Endothelial cell of umbilical vein (primary cell): Measurements from ENCODE around the gene TYW1. TPM values are rescaled to one million over a fixed set of nuclear protein-coding genes. Genes with fewer than 3 reads are reported as not detected.

Source experiments
- BruUV-seq: library from RNA; stranded (reverse); fragments of 400-500 nt; replicated peaks from 2 replicates; lab custom pipeline; 2021; lab: Mats Ljungman, UMichigan
- CTCF ChIA-PET: fragments of 300-600, 350-600 bp; sonication (Branson Sonifier 250); formaldehyde crosslinking; loops from one replicate; lab custom pipeline; 2021; ENCODE audit warnings: antibody characterized with exemption, inconsistent platforms; lab: Charles Lee
- POLR2A ChIA-PET: fragments of 300-600, 350-600 bp; sonication (Branson Sonifier 250); formaldehyde crosslinking; loops from one replicate; lab custom pipeline; 2021; ENCODE audit warnings: antibody characterized with exemption, inconsistent platforms; lab: Charles Lee
- DNase-seq: peaks from one replicate; pipeline ENCODE4 v3.0.0-alpha.2; 2011; ENCODE audit warnings: low read depth, low spot score
- FAIRE-seq: peaks from 2 replicates; lab custom pipeline; 2011; peaks lifted over from hg19 to GRCh38; lab: Jason Lieb, UNC
- H2AFZ ChIP-seq: 2 replicates; pipeline ENCODE4 v1.6.0; 2012; ENCODE audit warnings: low read depth, low read length, control low read depth, inconsistent platforms
- H3K27ac ChIP-seq: 2 replicates; pipeline ENCODE4 v1.5.1; 2011; ENCODE audit warnings: low read depth, mild to moderate bottlenecking, control low read depth, low read length, moderate library complexity; ENCODE audit not compliant: insufficient read depth
- H3K27me3 ChIP-seq, 2 experiments: 2 replicates each; pipeline versions ENCODE4 v1.6.0 to v1.6.1; 2011; ENCODE audit warnings: low read length in 2 of 2, mixed read lengths in 1 of 2; ENCODE audit not compliant: control insufficient read depth in 2 of 2, insufficient read depth in 2 of 2
- H3K36me3 ChIP-seq, 2 experiments: 2 replicates in 1 of 2; 3 replicates in 1 of 2; pipeline ENCODE4 v1.5.1; 2011; ENCODE audit warnings: low read length in 2 of 2, mild to moderate bottlenecking in 1 of 2, moderate library complexity in 1 of 2; ENCODE audit not compliant: control insufficient read depth in 2 of 2, insufficient read depth in 2 of 2; ENCODE audit errors: extremely low read depth in 1 of 2
- H3K4me1 ChIP-seq: 3 replicates; pipeline ENCODE4 v1.5.1; 2011; ENCODE audit warnings: mild to moderate bottlenecking, low read length; ENCODE audit not compliant: control insufficient read depth, insufficient read depth; ENCODE audit errors: extremely low read depth
- H3K4me2 ChIP-seq: 2 replicates; pipeline ENCODE4 v1.6.1; 2011; ENCODE audit warnings: low read length, control low read depth, mixed read lengths; ENCODE audit not compliant: insufficient read depth
- H3K4me3 ChIP-seq, 3 experiments: fragments of 200-600 bp in 1 of 3; sonication (generic), shearing (Covaris generic) in 1 of 3; replicated peaks in 1 of 3; 2 replicates each; pipeline ENCODE4 v1.5.1; 2011 to 2016; ENCODE audit warnings: control low read depth in 3 of 3, low read length in 3 of 3, mild to moderate bottlenecking in 2 of 3, inconsistent platforms in 1 of 3, low read depth in 1 of 3, moderate library complexity in 1 of 3; ENCODE audit not compliant: insufficient read depth in 1 of 3
- H3K79me2 ChIP-seq: 2 replicates; pipeline ENCODE4 v1.6.0; 2012; ENCODE audit warnings: low read length, inconsistent platforms; ENCODE audit not compliant: control insufficient read depth, insufficient read depth
- H3K9ac ChIP-seq: replicated peaks from 2 replicates; pipeline ENCODE3; 2011; ENCODE audit warnings: low read length, control low read depth; ENCODE audit not compliant: insufficient read depth; ENCODE audit errors: extremely low read depth
- H3K9me1 ChIP-seq: replicated peaks from 3 replicates; pipeline ENCODE4 v1.6.0; 2011; ENCODE audit warnings: mild to moderate bottlenecking, low read length; ENCODE audit not compliant: control insufficient read depth, insufficient read depth; ENCODE audit errors: extremely low read depth
- H3K9me3 ChIP-seq: replicated peaks from 2 replicates; pipeline ENCODE4 v1.5.1; 2012; ENCODE audit warnings: low read length, inconsistent platforms; ENCODE audit not compliant: control insufficient read depth, insufficient read depth
- H4K20me1 ChIP-seq: replicated peaks from 2 replicates; pipeline ENCODE3; 2011; ENCODE audit warnings: mild to moderate bottlenecking, low read length; ENCODE audit not compliant: control insufficient read depth, insufficient read depth; ENCODE audit errors: extremely low read depth
- EZH2 ChIP-seq: IDR thresholded peaks from 2 replicates; pipeline ENCODE4 v1.6.1; 2012; ENCODE audit warnings: borderline replicate concordance, low read depth, mild to moderate bottlenecking, moderate library complexity, low read length, inconsistent platforms; ENCODE audit not compliant: severe bottlenecking
- FOS ChIP-seq: IDR thresholded peaks from 2 replicates; pipeline ENCODE4 v1.6.1; 2011; ENCODE audit warnings: mild to moderate bottlenecking, low read length, moderate library complexity, borderline replicate concordance; ENCODE audit not compliant: insufficient read depth
- GATA2 ChIP-seq: IDR thresholded peaks from 2 replicates; pipeline ENCODE4 v1.7.0; 2011; ENCODE audit warnings: low read depth, mild to moderate bottlenecking, moderate library complexity, mixed read lengths, low read length; ENCODE audit not compliant: insufficient read length, insufficient read depth
- JUN ChIP-seq: IDR thresholded peaks from 2 replicates; pipeline ENCODE4 v1.6.1; 2011; ENCODE audit warnings: borderline replicate concordance, low read depth; ENCODE audit not compliant: insufficient read length, insufficient read depth
- MYC ChIP-seq: IDR thresholded peaks from one replicate; pipeline ENCODE4 v1.6.1; 2011; ENCODE audit warnings: mild to moderate bottlenecking, low read depth, low read length
- POLR2A ChIP-seq: IDR thresholded peaks from 2 replicates; pipeline ENCODE4 v1.6.1; 2012; ENCODE audit warnings: low read depth, mild to moderate bottlenecking, control low read depth, low read length
- POLR2AphosphoS5 ChIP-seq: IDR thresholded peaks from 2 replicates; pipeline ENCODE4 v1.6.1; 2012; ENCODE audit warnings: low read depth, mild to moderate bottlenecking, control low read depth, low read length, moderate library complexity; ENCODE audit not compliant: insufficient read depth
- dilution Hi-C: fragments of 300-500 bp; cut with MboI; formaldehyde crosslinking; loops from one replicate; pipeline ENCODE4 v1.15.0; 2019; ENCODE audit warnings: low sequenced_read_pairs; ENCODE audit not compliant: extremely low pct_ligation_motif_present
- intact Hi-C: fragments of 100-400 bp; cut with micrococcal nuclease; formaldehyde crosslinking; loops from one replicate; pipeline ENCODE4 v1.10.0; 2022
- polyA plus RNA-seq, 4 experiments: library from polyadenylated mRNA; depleted of rRNA in 3 of 4; stranded (reverse) in 3 of 4; unstranded in 1 of 4; fragments of >200 nt; gene quantifications; 2 replicates each; pipeline versions ENCODE4 v1.2.1 to v1.2.3, GENCODE V29; 2011 to 2012; ENCODE audit warnings: missing spikeins in 1 of 4
- total RNA-seq: library from RNA; stranded (reverse); gene quantifications from 2 replicates; pipeline ENCODE4 v1.2.3, GENCODE V29; 2021
- TF ChIP-seq, protein P1 (sequence below): IDR thresholded peaks from 2 replicates; pipeline ENCODE4 v1.6.1; 2011; ENCODE audit not compliant: insufficient read depth, insufficient read length
- TF ChIP-seq, protein P2 (sequence below), 2 donors: IDR thresholded peaks; 1 replicate in 1 of 2; 2 replicates in 1 of 2; pipeline ENCODE4 v1.5.1; 2011; ENCODE audit warnings: low read length in 2 of 2, mild to moderate bottlenecking in 2 of 2, moderate library complexity in 2 of 2, control low read depth in 1 of 2, inconsistent platforms in 1 of 2, low read depth in 1 of 2; ENCODE audit not compliant: insufficient read depth in 1 of 2; ENCODE audit errors: extremely low read depth in 1 of 2

TYW1 gene
- total and polyA plus RNA-seq, 2 donors (not counting 3 experiments of a cell fraction or from before 2014, with no cell fraction given): 7.7 to 15.9 TPM

DNA sequence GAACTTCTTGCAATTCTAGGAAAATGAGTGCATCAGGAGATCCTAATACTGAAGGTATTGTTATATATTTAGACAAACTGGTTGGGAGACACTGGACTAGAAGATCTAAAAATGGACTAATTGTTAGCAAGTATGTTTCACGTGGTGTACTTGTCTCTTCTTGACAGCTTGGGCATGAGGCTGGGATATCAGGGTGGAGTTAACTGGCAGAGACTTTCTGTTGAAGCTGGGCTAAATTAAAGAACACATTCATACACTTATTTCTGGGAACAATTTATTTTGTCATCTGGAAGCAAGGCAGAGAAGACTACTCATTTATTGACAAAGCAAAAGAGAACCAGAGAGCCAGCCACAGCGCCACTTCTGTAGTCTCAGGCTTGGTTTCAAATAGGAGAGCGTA lies 25.9 kb downstream of the TYW1 start:
- H3K4me3 ChIP-seq: no peak overlapping the region
- no peak for TF ChIP-seq EZH2
- no peak for TF ChIP-seq MYC
- TF ChIP-seq POLR2AphosphoS5: no peak
- no peak for TF ChIP-seq FOS
- TF ChIP-seq POLR2A: no peak
- TF ChIP-seq, protein P1, sequence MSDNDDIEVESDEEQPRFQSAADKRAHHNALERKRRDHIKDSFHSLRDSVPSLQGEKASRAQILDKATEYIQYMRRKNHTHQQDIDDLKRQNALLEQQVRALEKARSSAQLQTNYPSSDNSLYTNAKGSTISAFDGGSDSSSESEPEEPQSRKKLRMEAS: no peak
- TF ChIP-seq GATA2: no peak
- no peak for TF ChIP-seq JUN
- TF ChIP-seq, protein P2, sequence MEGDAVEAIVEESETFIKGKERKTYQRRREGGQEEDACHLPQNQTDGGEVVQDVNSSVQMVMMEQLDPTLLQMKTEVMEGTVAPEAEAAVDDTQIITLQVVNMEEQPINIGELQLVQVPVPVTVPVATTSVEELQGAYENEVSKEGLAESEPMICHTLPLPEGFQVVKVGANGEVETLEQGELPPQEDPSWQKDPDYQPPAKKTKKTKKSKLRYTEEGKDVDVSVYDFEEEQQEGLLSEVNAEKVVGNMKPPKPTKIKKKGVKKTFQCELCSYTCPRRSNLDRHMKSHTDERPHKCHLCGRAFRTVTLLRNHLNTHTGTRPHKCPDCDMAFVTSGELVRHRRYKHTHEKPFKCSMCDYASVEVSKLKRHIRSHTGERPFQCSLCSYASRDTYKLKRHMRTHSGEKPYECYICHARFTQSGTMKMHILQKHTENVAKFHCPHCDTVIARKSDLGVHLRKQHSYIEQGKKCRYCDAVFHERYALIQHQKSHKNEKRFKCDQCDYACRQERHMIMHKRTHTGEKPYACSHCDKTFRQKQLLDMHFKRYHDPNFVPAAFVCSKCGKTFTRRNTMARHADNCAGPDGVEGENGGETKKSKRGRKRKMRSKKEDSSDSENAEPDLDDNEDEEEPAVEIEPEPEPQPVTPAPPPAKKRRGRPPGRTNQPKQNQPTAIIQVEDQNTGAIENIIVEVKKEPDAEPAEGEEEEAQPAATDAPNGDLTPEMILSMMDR (IDR thresholded peaks at IDR 0.05; ENCODE audit: extremely low read depth in 1 of 2, insufficient read depth in 1 of 2, low read depth in 1 of 2, low read length in 2 of 2): no peak
- H3K4me2 ChIP-seq: no peak overlapping the region
- BruUV-seq: no TSS peak
- peaks cover 0 to 6% of the 10 kb centered on the region in 2 experiments for H3K36me3 ChIP-seq
- H3K27me3 ChIP-seq: no peaks in the 10 kb centered on the region
- dilution Hi-C loops: no loop called here
- ChIA-PET CTCF (no interaction called here), POLR2A (no interaction called here)
- H2AFZ ChIP-seq: no peak overlapping the region
- H3K79me2 ChIP-seq: no peaks in the 10 kb centered on the region
- no peaks in the 10 kb centered on the region for H4K20me1 ChIP-seq
- H3K9ac ChIP-seq: no peak overlapping the region
- no peaks in the 10 kb centered on the region for H3K9me3 ChIP-seq
- H3K4me1 ChIP-seq: no peaks in the 10 kb centered on the region
- DNase-seq: no peak
- H3K27ac ChIP-seq: no peak overlapping the region
- no peaks in the 10 kb centered on the region for H3K9me1 ChIP-seq
- intact Hi-C loops: no loop called here
- FAIRE-seq: no peak
